B cell (primary cell): ENCODE measurements around the gene ATP11C.

Experiments used
- CTCF ChIP-seq: fragments of 200-600 bp; IDR thresholded peaks from one replicate; pipeline ENCODE4 v1.8.0; 2022; ENCODE audit warnings: antibody characterized with exemption, mild to moderate bottlenecking
- EZH2 ChIP-seq: IDR thresholded peaks from 2 replicates; pipeline ENCODE4 v1.6.1; 2012; ENCODE audit warnings: borderline replicate concordance, low read depth, mild to moderate bottlenecking, moderate library complexity, low read length; ENCODE audit not compliant: insufficient read depth, poor library complexity, severe bottlenecking

GRCh38 chrX:139903210-139903609 lies 29.6 kb downstream of the ATP11C start:
- TF ChIP-seq CTCF (no peak), EZH2 (no peak)
